HL-60 (cell line): ENCODE results near the gene PITX1.

Experiments
- POLR2AphosphoS5 ChIP-seq: IDR thresholded peaks from 2 replicates; pipeline ENCODE4 v1.6.1; 2012; ENCODE audit warnings: low read depth
- TF ChIP-seq, protein P1 (sequence below): IDR thresholded peaks from one replicate; pipeline ENCODE4 v1.5.1; 2011; ENCODE audit warnings: low read length, control low read depth, inconsistent platforms; ENCODE audit not compliant: insufficient read depth

DNA sequence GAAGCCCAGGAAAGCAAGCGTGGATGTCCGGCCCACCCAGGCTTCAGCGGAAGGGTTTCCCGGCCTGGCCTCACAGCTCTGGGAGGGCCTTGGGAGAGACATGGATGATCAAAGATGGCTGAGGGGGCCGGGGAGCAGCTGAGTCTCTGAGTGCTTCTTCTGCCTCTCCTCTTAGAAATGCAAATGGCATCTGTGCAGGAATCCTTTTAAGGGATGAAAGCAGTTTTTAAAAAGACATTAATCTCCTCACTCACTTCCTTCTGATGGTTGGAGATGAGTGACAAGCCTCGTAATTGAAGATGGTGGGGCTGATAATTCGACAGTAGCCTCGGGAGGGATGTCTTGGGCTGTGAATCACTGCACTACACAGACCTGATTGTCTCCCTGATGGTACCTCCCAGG lies 24.3 kb upstream of the PITX1 start:
- TF ChIP-seq, protein P1, sequence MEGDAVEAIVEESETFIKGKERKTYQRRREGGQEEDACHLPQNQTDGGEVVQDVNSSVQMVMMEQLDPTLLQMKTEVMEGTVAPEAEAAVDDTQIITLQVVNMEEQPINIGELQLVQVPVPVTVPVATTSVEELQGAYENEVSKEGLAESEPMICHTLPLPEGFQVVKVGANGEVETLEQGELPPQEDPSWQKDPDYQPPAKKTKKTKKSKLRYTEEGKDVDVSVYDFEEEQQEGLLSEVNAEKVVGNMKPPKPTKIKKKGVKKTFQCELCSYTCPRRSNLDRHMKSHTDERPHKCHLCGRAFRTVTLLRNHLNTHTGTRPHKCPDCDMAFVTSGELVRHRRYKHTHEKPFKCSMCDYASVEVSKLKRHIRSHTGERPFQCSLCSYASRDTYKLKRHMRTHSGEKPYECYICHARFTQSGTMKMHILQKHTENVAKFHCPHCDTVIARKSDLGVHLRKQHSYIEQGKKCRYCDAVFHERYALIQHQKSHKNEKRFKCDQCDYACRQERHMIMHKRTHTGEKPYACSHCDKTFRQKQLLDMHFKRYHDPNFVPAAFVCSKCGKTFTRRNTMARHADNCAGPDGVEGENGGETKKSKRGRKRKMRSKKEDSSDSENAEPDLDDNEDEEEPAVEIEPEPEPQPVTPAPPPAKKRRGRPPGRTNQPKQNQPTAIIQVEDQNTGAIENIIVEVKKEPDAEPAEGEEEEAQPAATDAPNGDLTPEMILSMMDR, result no peak
- TF ChIP-seq POLR2AphosphoS5, result no peak
